ENCODE measurements around the gene RICTOR. TPM values are rescaled to one million over a fixed set of nuclear protein-coding genes. Genes with fewer than 3 reads are reported as not detected.
A peak's percentile ranks its signal among the peaks of the same experiment; 100 is the strongest.

The RICTOR gene
- total RNA-seq, 2 experiments from 2014 or later, result 23.2 to 28.5 TPM

DNA sequence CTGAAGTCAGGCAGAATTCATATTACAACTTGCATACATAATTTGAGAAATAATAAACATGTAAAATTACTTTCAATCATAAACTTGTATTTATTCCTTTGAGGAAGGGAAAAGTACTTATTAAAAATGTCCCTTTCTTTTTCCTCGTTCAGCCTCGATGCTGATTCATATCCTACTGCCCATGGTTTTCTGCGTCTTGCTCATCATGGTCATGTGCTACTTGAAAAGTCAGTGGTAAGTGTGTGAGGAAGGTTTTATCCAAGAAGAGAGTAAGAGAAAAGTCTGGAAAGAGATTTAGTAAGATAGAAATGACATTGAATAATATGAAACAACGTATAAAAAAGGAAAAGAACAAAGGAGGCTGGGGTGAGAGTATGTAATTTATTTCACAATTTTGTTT lies 142.5 kb downstream of the RICTOR start:
- no peak overlapping the region for H3K4me3 Mint-ChIP-seq

DNA sequence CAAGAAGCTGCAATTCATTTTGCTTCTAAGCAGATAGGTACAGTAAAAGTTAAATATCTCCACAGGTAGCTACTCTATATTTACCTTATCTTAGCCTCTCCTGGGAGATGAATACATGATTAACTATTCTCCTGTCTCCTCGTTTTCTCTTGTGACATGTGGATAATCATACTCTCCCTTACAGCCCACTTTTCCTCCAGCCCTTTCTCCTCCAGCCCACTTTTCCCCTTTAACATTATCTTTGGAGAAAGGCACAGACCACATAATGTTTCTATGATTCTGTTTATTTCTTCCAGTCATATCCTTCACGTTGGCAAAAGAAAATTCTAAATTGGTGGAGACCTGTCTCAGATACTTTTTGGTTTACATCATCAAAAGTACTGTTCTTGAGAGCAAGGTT lies 144.4 kb downstream of the RICTOR start:
- DNase-seq (no peak), ATAC-seq (no peak)
- Mint-ChIP-seq H3K9me3 (ENCODE audit: low read depth) (no peaks in the 10 kb centered on the region), H3K4me3 (no peak overlapping the region), H3K27me3 (peaks cover 12% of the 10 kb centered on the region), H3K27ac (no peak overlapping the region), H3K36me3 (ENCODE audit: low read depth) (no peaks in the 10 kb centered on the region), H3K4me1 (no peaks in the 10 kb centered on the region)
- CTCF ChIA-PET, result no interaction called here
- intact Hi-C loops (cut with DNase I, micrococcal nuclease), result no loop called here
- POLR2A ChIA-PET, result no interaction called here

More for the DNA sequence above, 142.5 kb downstream of the RICTOR start:
- intact Hi-C loops (cut with DNase I, micrococcal nuclease), result no loop called here
- peaks cover 5% of the 10 kb centered on the region for H3K27me3 Mint-ChIP-seq
- H3K4me1 Mint-ChIP-seq, result no peaks in the 10 kb centered on the region
- H3K27ac Mint-ChIP-seq, result no peak overlapping the region
- ChIA-PET POLR2A (no interaction called here), CTCF (interaction anchor here (0.7 kb wide), 1 partner anchor 104 kb away, joined by 3 read pairs; no protein-coding TSS in a partner anchor)
- peaks cover 8% of the 10 kb centered on the region for H3K36me3 Mint-ChIP-seq (ENCODE audit: low read depth)
- DNase-seq, result no peak
- H3K9me3 Mint-ChIP-seq (ENCODE audit: low read depth), result no peaks in the 10 kb centered on the region
- no peak for ATAC-seq

DNA sequence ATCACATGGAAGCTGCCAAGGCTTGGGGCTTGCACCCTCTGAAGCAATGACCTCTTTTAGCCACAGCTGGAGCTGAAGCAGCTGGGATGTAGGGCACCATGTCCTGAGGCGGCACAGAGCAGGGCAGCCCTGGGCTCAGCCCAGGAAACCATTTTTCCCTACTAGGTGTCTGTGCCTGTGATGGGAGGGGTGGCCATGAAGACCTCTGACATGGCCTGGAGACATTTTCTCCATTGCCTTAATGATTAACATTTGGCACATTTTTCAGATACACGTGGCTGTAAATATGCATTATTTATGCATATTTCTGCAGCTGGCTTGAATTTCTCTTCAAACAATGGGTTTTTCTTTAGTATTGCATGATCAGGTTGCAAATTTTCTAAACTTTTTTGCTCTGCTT lies 146.7 kb downstream of the RICTOR start:
- H3K4me1 Mint-ChIP-seq, result no peaks in the 10 kb centered on the region
- no peak overlapping the region for H3K27ac Mint-ChIP-seq
- H3K9me3 Mint-ChIP-seq (ENCODE audit: low read depth), result no peaks in the 10 kb centered on the region
- no peak overlapping the region for H3K4me3 Mint-ChIP-seq
- no peaks in the 10 kb centered on the region for H3K36me3 Mint-ChIP-seq (ENCODE audit: low read depth)
- ChIA-PET POLR2A (no interaction called here), CTCF (interaction anchor here (0.6 kb wide), 1 partner anchor 347 kb away, joined by 3 read pairs; no protein-coding TSS in a partner anchor)
- intact Hi-C loops (cut with DNase I, micrococcal nuclease), result no loop called here
- no peak for ATAC-seq
- peaks cover 15% of the 10 kb centered on the region for H3K27me3 Mint-ChIP-seq
- no peak for DNase-seq

DNA sequence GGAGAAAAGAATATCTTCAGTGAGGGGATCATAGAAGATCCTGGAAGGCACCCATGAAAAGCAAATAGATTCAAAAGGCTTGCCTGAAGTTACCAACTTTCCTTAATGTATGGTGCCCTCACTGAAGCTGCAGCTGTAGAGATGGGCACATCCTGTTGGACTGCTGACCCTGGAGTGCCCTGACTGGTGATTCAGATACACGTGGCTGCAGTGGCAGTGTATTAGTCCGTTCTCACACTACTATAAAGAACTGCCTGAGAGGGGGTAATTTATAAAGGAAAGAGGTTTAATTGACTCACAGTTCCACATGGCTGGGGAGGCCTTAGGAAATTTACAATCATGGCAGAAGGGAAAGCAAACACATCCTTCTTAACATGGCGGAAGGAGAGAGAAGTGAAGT lies 148.1 kb downstream of the RICTOR start:
- ATAC-seq (no peak), DNase-seq (no peak)
- Mint-ChIP-seq H3K4me1 (no peaks in the 10 kb centered on the region), H3K4me3 (no peak overlapping the region), H3K36me3 (ENCODE audit: low read depth) (no peaks in the 10 kb centered on the region), H3K27me3 (peaks cover 19% of the 10 kb centered on the region), H3K9me3 (ENCODE audit: low read depth) (no peaks in the 10 kb centered on the region), H3K27ac (no peak overlapping the region)
- intact Hi-C loops (cut with DNase I, micrococcal nuclease), result no loop called here
- POLR2A ChIA-PET, result no interaction called here
- CTCF ChIA-PET, result no interaction called here

DNA sequence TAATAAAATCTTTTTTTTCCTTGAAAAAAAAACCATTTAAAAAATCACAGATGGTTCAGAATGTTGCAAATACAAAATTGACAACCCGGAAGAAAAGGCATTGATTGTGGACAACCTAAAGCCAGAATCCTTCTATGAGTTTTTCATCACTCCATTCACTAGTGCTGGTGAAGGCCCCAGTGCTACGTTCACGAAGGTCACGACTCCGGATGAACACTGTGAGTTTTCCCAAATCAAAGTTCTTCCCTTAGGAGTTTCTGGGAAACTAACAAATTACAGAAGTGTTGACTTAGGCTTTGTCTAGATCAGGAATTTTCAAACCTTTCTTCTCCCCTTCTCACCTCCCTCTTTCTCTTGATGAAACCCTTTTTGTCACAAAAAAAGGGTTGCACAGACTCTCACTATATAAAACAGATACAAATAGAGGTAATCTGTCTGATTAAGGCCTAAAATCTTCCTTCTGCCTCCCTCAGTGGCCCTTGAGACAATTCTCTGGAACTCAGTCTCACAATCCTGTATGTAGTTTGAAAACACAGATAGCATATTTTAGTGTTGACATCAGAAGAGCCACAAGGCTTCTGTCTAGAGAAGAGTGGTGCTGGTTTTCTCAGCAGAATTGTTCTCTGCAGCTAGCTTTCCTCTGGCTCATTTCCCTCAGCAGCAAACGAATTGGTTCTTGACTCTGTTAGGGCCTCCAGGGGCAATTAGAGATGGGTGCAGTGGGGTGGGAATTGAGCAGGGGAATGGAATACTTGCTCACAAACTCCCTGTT lies 148.9 kb downstream of the RICTOR start:
- Mint-ChIP-seq H3K4me3 (no peak overlapping the region), H3K27ac (no peak overlapping the region), H3K27me3 (peaks cover 19% of the 10 kb centered on the region), H3K9me3 (ENCODE audit: low read depth) (no peaks in the 10 kb centered on the region), H3K36me3 (ENCODE audit: low read depth) (no peaks in the 10 kb centered on the region), H3K4me1 (no peaks in the 10 kb centered on the region)
- intact Hi-C loops (cut with DNase I, micrococcal nuclease), result no loop called here
- ChIA-PET POLR2A (interaction anchor here (0.6 kb wide), 1 partner anchor 497 kb away, joined by 4 read pairs; no protein-coding TSS in a partner anchor), CTCF (no interaction called here)
- DNase-seq (no peak), ATAC-seq (no peak)

DNA sequence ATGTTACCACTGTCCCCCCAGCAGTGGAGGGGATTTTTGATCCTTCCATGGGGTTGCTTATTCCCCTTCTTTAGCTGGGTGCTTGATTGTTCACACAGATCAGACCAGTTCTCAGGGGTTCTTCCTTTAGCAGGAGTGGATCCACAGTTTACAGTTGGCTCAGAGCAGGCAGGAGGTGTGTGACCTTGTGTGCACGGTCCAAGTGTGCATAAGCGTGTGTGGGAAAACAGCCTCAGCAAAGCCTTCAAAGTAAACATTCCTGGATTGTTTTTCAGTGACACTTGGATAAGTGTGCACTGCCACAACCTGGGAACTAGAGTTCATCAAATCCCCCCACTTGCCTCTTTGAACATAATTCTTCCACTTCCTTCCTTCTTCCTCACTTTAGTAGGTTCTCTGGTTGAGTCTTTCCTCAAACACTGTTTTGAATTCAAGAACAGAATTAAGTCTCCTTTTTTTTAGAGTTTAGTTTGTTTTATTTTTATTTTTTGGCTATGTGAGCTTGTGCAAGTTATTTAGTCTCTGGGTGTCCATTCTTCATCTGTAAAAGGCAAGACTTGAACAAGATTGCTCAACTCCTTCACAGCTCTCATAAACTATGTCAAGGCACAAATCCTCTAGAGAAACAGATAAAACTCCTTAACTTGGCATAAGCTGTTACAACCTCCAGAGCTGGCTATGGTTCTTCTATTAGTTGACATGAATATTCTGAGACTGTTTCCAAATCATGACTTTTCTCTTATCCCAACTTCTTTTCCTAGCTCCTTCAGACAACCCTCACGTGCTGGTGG lies 150.3 kb downstream of the RICTOR start:
- H3K36me3 Mint-ChIP-seq (ENCODE audit: low read depth), result no peaks in the 10 kb centered on the region
- no peak overlapping the region for H3K27ac Mint-ChIP-seq
- no peaks in the 10 kb centered on the region for H3K4me1 Mint-ChIP-seq
- H3K9me3 Mint-ChIP-seq (ENCODE audit: low read depth), result no peaks in the 10 kb centered on the region
- H3K4me3 Mint-ChIP-seq, result no peak overlapping the region
- CTCF ChIA-PET, result interaction anchor here (0.7 to 2.9 kb wide), 8 partner anchors 17 to 1801 kb away, joined by 3 to 27 read pairs (median 3); no protein-coding TSS in a partner anchor
- H3K27me3 Mint-ChIP-seq, result peaks cover 19% of the 10 kb centered on the region
- POLR2A ChIA-PET, result no interaction called here
- no peak for ATAC-seq
- no peak for DNase-seq
- intact Hi-C loops (cut with DNase I, micrococcal nuclease), result loop anchor here (5.0 kb wide), 3 partner anchors 77 to 482 kb away; partner anchors contain the start of gene OSMR (in 1 of the 2)

DNA sequence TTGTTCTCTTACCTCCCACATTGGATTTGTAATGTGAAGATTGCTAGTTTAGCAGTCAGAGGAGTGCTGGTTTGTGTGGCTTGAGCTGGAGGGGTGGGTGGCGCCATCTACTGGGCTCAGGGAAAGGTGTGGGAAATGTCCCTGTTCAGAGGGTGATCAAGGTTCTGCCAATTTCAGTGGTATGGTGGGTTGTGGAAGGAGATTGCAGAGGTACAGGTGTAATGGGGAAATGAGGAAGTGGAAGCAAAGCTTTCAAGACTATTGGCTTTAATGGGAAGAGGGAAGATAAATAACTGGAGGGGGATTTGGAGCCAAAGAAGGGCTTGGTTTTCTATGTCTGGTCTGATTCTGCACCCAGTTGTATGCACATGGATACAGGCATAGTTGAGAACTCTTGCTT lies 152.0 kb downstream of the RICTOR start:
- no peaks in the 10 kb centered on the region for H3K9me3 Mint-ChIP-seq (ENCODE audit: low read depth)
- H3K36me3 Mint-ChIP-seq (ENCODE audit: low read depth), result no peaks in the 10 kb centered on the region
- no peak overlapping the region for H3K4me3 Mint-ChIP-seq
- peaks cover 14% of the 10 kb centered on the region for H3K27me3 Mint-ChIP-seq
- ChIA-PET POLR2A (no interaction called here), CTCF (interaction anchor here (0.5 to 2.9 kb wide), 16 partner anchors 10 to 620 kb away, joined by 3 to 27 read pairs (median 3); no protein-coding TSS in a partner anchor)
- ATAC-seq, result peak; percentile 72
- no peak overlapping the region for H3K27ac Mint-ChIP-seq
- intact Hi-C loops (cut with DNase I, micrococcal nuclease), result loop anchor here (1.0 to 5.0 kb wide), 5 partner anchors 75 to 481 kb away; partner anchors contain the start of gene OSMR (in 1 of the 2)
- peak; percentile 75 for DNase-seq
- no peaks in the 10 kb centered on the region for H3K4me1 Mint-ChIP-seq

DNA sequence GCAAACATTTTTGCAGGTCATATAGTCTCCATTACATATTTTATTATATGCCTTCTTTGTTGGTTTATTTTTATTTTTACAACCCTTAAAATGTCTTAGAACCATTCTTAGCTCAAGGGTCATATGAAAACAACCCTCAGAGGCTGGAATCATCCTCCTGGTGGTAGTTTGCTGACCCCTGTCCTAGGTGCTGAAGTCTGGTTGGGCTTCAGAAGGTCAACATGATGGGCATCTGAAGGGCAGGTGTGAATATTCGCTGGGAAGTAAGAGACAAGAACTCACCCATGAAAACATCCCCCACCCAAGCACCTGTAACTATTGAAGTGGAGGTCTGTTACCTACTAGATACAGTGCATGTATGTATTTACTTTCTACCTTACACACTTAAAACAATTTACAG lies 153.0 kb downstream of the RICTOR start:
- no peaks in the 10 kb centered on the region for H3K4me1 Mint-ChIP-seq
- H3K9me3 Mint-ChIP-seq (ENCODE audit: low read depth), result no peaks in the 10 kb centered on the region
- ChIA-PET CTCF (interaction anchor here (0.6 to 2.9 kb wide), 12 partner anchors 9 to 538 kb away, joined by 3 to 27 read pairs (median 3); no protein-coding TSS in a partner anchor), POLR2A (no interaction called here)
- intact Hi-C loops (cut with DNase I, micrococcal nuclease), result loop anchor here (5.0 kb wide), 3 partner anchors 74 to 479 kb away; partner anchors contain the start of gene OSMR (in 1 of the 2)
- no peak overlapping the region for H3K27ac Mint-ChIP-seq
- peaks cover 14% of the 10 kb centered on the region for H3K27me3 Mint-ChIP-seq
- ATAC-seq (no peak), DNase-seq (no peak)
- H3K36me3 Mint-ChIP-seq (ENCODE audit: low read depth), result no peaks in the 10 kb centered on the region
- no peak overlapping the region for H3K4me3 Mint-ChIP-seq

DNA sequence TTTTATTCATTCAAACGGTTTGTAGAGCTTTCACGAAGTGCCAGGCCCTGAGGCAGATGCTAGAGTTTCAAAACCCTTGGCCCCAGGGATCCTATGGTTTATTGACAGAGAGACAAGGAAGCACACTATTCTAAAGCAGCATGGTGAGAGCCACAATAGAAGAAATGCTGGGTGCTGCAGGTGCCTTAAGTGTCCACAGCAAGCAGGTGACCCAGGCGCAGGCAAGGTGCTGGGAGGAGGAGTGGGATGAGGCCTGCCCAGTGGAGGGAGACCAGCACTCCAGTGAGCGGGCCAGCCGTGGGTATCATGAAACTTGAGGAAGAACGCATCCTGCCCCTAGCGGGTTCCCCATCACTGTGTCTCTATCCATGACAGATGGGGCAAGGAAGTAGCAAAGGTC lies 157.4 kb downstream of the RICTOR start:
- ChIA-PET CTCF (no interaction called here), POLR2A (no interaction called here)
- H3K36me3 Mint-ChIP-seq (ENCODE audit: low read depth), result no peaks in the 10 kb centered on the region
- H3K27me3 Mint-ChIP-seq, result peaks cover 3% of the 10 kb centered on the region
- DNase-seq (no peak), ATAC-seq (no peak)
- H3K27ac Mint-ChIP-seq, result no peak overlapping the region
- no peaks in the 10 kb centered on the region for H3K9me3 Mint-ChIP-seq (ENCODE audit: low read depth)
- H3K4me3 Mint-ChIP-seq, result no peak overlapping the region
- intact Hi-C loops (cut with DNase I, micrococcal nuclease), result no loop called here
- H3K4me1 Mint-ChIP-seq, result no peaks in the 10 kb centered on the region

DNA sequence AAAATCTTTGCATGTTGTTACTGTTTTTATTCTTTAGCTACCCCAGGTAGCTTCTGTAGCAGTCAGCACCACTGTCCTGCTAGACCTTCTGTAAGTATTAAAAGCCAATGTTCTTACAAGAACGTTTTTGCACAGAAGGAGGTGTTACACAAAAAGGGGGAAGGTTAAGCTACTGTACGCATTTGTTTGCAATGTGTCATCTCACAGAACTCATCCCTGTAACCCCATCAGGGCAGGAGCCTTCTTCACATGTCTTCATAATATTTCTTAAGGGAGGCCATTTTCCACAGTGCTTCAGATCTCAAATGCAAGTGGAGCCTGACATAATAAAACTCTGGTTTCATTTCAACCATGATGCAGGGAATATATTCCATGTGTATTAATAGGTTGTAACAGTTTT lies 160.5 kb downstream of the RICTOR start:
- intact Hi-C loops (cut with DNase I, micrococcal nuclease), result no loop called here
- no peaks in the 10 kb centered on the region for H3K4me1 Mint-ChIP-seq
- POLR2A ChIA-PET, result no interaction called here
- no peak overlapping the region for H3K4me3 Mint-ChIP-seq
- CTCF ChIA-PET, result no interaction called here
- peaks cover 1% of the 10 kb centered on the region for H3K36me3 Mint-ChIP-seq (ENCODE audit: low read depth)
- DNase-seq (no peak), ATAC-seq (no peak)
- peaks cover 7% of the 10 kb centered on the region for H3K9me3 Mint-ChIP-seq (ENCODE audit: low read depth)
- H3K27me3 Mint-ChIP-seq, result peaks cover 21% of the 10 kb centered on the region
- no peak overlapping the region for H3K27ac Mint-ChIP-seq

DNA sequence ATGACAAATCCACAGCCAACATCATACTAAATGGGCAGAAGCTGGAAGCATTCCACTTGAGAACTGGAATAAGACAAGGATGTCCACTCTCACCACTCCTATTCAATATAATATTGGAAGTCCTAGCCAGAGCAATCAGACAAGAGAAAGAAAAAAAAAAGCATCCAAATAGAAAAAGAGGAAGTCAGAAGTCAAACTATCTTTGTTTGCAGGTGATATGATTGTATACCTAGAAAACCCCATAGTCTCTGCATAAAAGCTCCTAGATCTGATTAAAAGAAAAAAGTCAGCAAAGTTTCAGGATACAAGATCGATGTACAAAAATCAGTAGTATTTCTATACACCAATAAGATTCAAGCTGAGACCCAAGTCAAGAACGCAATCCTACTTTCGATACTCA lies 162.3 kb downstream of the RICTOR start:
- ChIA-PET CTCF (interaction anchor here (0.7 kb wide), 1 partner anchor 10 kb away, joined by 3 read pairs; no protein-coding TSS in a partner anchor), POLR2A (no interaction called here)
- Mint-ChIP-seq H3K4me3 (no peak overlapping the region), H3K36me3 (ENCODE audit: low read depth) (peaks cover 4% of the 10 kb centered on the region), H3K4me1 (no peaks in the 10 kb centered on the region), H3K27ac (no peak overlapping the region), H3K9me3 (ENCODE audit: low read depth) (peaks cover 9% of the 10 kb centered on the region), H3K27me3 (peaks cover 29% of the 10 kb centered on the region)
- intact Hi-C loops (cut with DNase I, micrococcal nuclease), result no loop called here
- ATAC-seq (no peak), DNase-seq (no peak)

All from activated CD4-positive, alpha-beta T cell treated with anti-CD3 and anti-CD28 coated beads for 36 hours (primary cell).